Ovary (tissue), 9 donors: ENCODE data around the gene EXOG. TPM values are rescaled to one million over a fixed set of nuclear protein-coding genes. Genes with fewer than 3 reads are reported as not detected.

Experiments used
- DNase-seq, 5 donors: peaks; one replicate each; pipeline ENCODE4 v3.0.0-alpha.2; 2019 to 2020
- H3K27ac ChIP-seq, 2 donors: fragments of 200-600 bp; one replicate each; pipeline versions ENCODE4 v1.5.1 to v1.8.0; 2019 to 2022
- H3K27me3 ChIP-seq: fragments of 200-600 bp; one replicate; pipeline ENCODE4 v1.8.0; 2022
- H3K36me3 ChIP-seq: fragments of 200-600 bp; sonication (generic); one replicate; pipeline ENCODE4 v1.5.1; 2019
- H3K4me1 ChIP-seq: one replicate; pipeline ENCODE4 v1.8.1; 2013; ENCODE audit warnings: mild to moderate bottlenecking, moderate library complexity; ENCODE audit not compliant: insufficient read depth
- H3K4me3 ChIP-seq: fragments of 200-600 bp; sonication (generic); one replicate; pipeline ENCODE4 v1.5.1; 2017
- H3K9me3 ChIP-seq, 2 donors: fragments of 200-600 bp in 1 of 2; sonication (generic) in 1 of 2; one replicate each; pipeline versions ENCODE4 v1.5.1 to v1.8.1; 2013 to 2019; ENCODE audit warnings: mild to moderate bottlenecking in 1 of 2, moderate library complexity in 1 of 2
- EP300 ChIP-seq: sonication (generic); formaldehyde crosslinking; IDR thresholded peaks from one replicate; pipeline ENCODE4 v1.6.1; 2017; ENCODE audit warnings: antibody characterized with exemption
- POLR2A ChIP-seq: fragments of 450-650 bp; IDR thresholded peaks from one replicate; pipeline ENCODE4 v1.6.1; 2017; ENCODE audit warnings: antibody characterized with exemption, mild to moderate bottlenecking, moderate library complexity
- WGBS, 3 donors: extraction: QIAGEN DNeasy Blood & Tissue Kit in 1 of 3; methylation state at CpG; one replicate each; pipeline versions ENCODE4 v1.1.5 to v1.1.7; 2013 to 2017; 5-methylcytosine and 5-hydroxymethylcytosine counted together
- intact Hi-C, 4 donors: fragments of 100-400 bp; cut with DNase I; formaldehyde crosslinking; loops; one replicate each; pipeline versions ENCODE4 v1.11.0 to v1.15.1; 2022 to 2023
- polyA plus RNA-seq, 2 donors: library from polyadenylated mRNA; stranded (reverse); fragments of 200-250 nt in 1 of 2; fragments of 350-450 nt in 1 of 2; fragmentation: Illumina TruSeq in 1 of 2; extraction: RNeasy Lipid Tissue Mini Kit (QIAGEN cat#74804) in 1 of 2; gene quantifications; one replicate each; pipeline ENCODE4 v1.2.3, GENCODE V29; 2013 to 2014
- total RNA-seq, 7 donors: library from RNA; depleted of rRNA in 2 of 7; stranded (reverse); fragments of >200 nt in 2 of 7; fragmentation: NEBNext Ultra II Directional in 3 of 7; extraction: Animal tissue kit (Norgen Biotek cat#: 25700) in 3 of 7; gene quantifications; one replicate each; pipeline versions ENCODE4 v1.1.0 to v1.2.4, GENCODE V29; 2016 to 2023
- TF ChIP-seq, protein P1 (sequence below), 3 donors: fragments of 450-650 bp in 2 of 3; fragments of 200-600 bp in 1 of 3; IDR thresholded peaks; one replicate each; pipeline versions ENCODE4 v1.5.1 to v1.8.0; 2016 to 2022; ENCODE audit warnings: antibody characterized with exemption in 3 of 3, mild to moderate bottlenecking in 1 of 3
- donor health status: DM: no; HTN: no; CAD: no; lungs with moderate emphysema.
- donor health status: DM: no; HTN: no; CAD: no.
- donor health status: Bipolar disorder and iron deficiency.
- donor health status: DM: yes; HTN: yes; CAD: no.
- donor health status: DM: no; HTN: no; CAD: no.
- donor health status: DM: yes; HTN: yes; CAD: no.

The EXOG gene
- total and polyA plus RNA-seq, 9 donors = 5.4 to 14.8 (median 9.0) TPM

DNA sequence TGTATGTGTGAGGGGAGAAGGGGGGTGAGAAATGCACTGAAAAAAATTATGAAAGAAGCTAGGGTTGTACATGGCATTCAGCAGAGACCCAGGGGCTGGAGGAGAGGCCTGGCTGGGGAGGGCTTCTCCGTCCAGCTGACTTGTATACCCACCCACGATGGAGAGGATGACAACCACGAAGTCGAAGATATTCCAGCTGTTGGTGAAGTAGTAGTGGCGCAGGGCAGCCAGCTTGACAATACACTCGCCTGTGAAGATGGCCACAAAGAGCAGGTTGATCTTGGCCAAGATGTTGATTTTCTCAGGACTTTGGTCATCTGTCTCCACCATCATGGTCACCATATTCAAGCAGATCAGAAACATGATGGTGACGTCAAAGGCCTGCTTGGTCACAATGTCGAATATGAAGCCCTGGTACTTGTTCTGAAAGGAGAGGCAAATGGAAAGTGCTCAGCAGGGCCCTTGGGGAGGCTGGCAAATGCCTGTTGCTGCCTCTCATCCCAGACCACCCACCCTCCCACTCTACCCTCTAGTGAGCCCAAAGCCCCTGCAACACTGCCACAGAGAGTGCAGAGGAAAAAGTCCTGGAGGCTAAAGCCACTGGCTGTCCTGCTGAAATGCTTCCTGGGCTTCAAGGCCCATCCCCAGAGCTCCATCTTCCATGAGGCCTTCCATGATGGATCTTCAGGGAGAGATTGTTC lies 58.1 kb downstream of the EXOG start:
- intact Hi-C loops = no loop called here
- no peaks in the 10 kb centered on the region for H3K4me1 ChIP-seq
- H3K27me3 ChIP-seq = no peaks in the 10 kb centered on the region
- WGBS, 3 donors = 89 to 95% (median 94%) methylated on average over 8 of the region's 8 CpGs
- H3K27ac ChIP-seq = no peak overlapping the region
- no peaks in the 10 kb centered on the region for H3K9me3 ChIP-seq
- TF ChIP-seq POLR2A (no peak), EP300 (no peak)
- no peak overlapping the region for H3K4me3 ChIP-seq
- DNase-seq = no peak
- H3K36me3 ChIP-seq = no peaks in the 10 kb centered on the region

DNA sequence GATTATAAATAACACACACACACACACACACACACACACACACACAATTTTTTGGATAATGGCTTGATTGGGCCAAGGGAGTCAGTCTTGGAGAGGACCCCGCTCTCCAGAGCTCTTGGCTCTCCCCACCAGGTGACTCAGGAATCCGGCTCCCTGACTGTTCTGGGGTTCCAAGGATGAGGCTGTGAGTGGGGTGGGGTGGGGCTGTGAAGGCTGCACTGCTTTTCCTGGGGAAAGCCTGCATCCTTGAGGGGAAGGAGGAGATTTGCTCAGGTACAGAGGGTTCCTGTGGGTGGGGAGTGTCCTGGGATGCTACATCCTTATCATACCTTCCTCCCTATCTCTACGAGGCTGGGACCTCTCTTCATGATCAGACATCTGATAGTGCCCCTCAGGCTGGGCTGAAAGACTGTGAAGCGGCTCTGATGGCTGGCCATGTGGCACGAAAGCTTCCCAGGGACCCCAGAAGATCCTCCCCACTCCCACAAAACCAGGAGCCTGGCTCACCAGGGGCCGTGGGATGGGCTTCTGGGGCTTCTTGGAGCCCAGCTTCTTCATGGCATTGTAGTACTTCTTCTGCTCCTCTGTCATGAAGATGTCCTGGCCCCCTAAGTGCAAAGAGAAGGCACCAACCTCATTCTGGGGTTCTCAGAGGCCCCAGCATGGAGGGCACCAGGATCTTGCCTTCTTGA lies 59.2 kb downstream of the EXOG start:
- no peaks in the 10 kb centered on the region for H3K9me3 ChIP-seq
- no peaks in the 10 kb centered on the region for H3K4me1 ChIP-seq
- WGBS, 3 donors = 87 to 91% (median 87%) methylated on average over 6 of the region's 6 CpGs
- no peak overlapping the region for H3K27ac ChIP-seq
- TF ChIP-seq, protein P1, sequence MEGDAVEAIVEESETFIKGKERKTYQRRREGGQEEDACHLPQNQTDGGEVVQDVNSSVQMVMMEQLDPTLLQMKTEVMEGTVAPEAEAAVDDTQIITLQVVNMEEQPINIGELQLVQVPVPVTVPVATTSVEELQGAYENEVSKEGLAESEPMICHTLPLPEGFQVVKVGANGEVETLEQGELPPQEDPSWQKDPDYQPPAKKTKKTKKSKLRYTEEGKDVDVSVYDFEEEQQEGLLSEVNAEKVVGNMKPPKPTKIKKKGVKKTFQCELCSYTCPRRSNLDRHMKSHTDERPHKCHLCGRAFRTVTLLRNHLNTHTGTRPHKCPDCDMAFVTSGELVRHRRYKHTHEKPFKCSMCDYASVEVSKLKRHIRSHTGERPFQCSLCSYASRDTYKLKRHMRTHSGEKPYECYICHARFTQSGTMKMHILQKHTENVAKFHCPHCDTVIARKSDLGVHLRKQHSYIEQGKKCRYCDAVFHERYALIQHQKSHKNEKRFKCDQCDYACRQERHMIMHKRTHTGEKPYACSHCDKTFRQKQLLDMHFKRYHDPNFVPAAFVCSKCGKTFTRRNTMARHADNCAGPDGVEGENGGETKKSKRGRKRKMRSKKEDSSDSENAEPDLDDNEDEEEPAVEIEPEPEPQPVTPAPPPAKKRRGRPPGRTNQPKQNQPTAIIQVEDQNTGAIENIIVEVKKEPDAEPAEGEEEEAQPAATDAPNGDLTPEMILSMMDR (IDR thresholded peaks at IDR 0.05) = no peak
- TF ChIP-seq POLR2A = no peak
- H3K4me3 ChIP-seq = no peak overlapping the region
- H3K36me3 ChIP-seq = no peaks in the 10 kb centered on the region
- no peaks in the 10 kb centered on the region for H3K27me3 ChIP-seq
- DNase-seq = no peak
- intact Hi-C loops = no loop called here

DNA sequence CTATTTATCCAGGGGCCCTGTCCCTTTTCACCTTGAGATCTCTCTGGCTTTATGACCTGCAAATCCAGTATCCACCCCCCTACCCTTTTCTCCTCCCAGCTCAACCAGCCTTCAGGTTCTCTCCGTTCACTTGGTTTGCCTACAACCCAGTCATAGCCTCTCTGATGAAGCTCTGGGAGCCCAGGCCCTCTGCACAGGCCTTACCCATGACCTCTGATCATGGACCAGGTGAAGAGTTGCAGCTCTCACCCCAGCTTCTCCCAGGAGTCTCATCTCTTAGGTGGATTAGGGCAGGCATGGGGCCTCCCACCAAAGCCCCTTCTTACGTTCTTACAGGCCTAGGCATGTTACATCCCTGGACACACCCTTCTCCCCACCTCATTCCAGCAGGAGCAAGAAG lies 59.8 kb downstream of the EXOG start:
- 94 to 100% (median 97%) methylated on average over 2 of the region's 2 CpGs for WGBS, 3 donors
- no peaks in the 10 kb centered on the region for H3K27me3 ChIP-seq
- TF ChIP-seq, protein P1 (IDR thresholded peaks at IDR 0.05) = no peak
- TF ChIP-seq EP300 (no peak), POLR2A (no peak)
- H3K9me3 ChIP-seq = no peaks in the 10 kb centered on the region
- DNase-seq = no peak
- intact Hi-C loops = no loop called here
- H3K36me3 ChIP-seq = no peaks in the 10 kb centered on the region
- no peak overlapping the region for H3K27ac ChIP-seq
- no peak overlapping the region for H3K4me3 ChIP-seq
- H3K4me1 ChIP-seq = no peaks in the 10 kb centered on the region

DNA sequence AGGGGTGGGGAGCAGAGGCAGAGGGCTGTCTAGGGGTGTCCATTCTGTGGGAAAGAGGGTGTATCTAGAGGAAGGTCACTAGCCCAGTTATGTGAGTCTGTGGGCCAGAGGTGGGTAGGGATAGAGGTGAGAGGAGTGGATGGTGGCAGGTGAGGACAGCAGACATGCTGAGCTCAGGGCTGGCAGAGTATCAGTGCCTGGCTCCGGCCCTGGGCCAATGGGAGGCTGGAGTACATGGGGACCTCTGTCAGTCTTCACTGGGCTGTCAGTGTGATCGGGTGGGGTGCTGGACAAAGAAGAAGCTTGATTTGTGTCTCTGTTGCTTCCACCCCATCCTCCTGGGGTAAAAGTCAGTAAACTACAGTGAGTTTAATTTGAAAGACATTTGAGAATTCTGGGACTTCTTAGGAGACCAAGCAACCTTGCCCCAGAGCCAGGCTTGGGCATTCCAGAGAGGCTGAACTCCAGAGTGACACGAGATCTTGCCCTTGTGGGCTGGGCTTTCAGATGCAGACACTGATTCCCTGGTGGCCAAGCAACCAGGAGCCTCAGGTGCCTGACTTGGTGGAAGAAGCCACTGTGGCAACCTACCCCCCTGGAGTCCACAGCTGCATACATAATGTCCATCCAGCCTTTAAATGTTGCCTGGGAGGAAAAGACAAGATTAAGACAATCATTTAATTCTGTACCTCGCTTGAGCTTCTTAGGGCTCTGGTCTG lies 60.7 kb downstream of the EXOG start:
- WGBS, 3 donors = 62 to 90% (median 89%) methylated on average over 4 of the region's 4 CpGs
- Histone ChIP-seq H3K4me1 (no peaks in the 10 kb centered on the region), H3K4me3 (no peak overlapping the region), H3K36me3 (no peaks in the 10 kb centered on the region), H3K27ac (no peak overlapping the region), H3K9me3 (no peaks in the 10 kb centered on the region), H3K27me3 (no peaks in the 10 kb centered on the region)
- DNase-seq = no peak
- intact Hi-C loops = no loop called here
- TF ChIP-seq, protein P1 (IDR thresholded peaks at IDR 0.05) = no peak
- no peak for TF ChIP-seq EP300

DNA sequence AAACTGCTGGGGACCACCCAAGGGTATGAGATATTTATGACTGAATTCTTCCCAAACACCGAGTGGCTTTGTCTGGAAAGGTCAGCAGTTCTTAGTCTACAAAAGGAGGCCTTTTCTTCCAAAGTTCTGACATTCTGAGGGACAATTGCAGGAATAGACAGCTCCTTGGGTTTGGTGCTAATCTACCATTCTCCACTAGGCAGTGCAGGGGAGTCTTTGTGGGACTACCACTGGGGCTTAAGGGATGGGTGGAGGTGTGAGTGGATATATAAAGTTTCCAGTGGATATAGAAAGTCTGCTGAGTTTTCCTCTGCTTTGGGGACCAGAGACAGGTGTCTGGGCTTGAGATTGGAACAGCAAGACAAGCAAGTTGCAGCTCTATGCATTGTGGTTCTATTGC lies 62.7 kb downstream of the EXOG start:
- no peak overlapping the region for H3K4me3 ChIP-seq
- no peak overlapping the region for H3K27ac ChIP-seq
- no peaks in the 10 kb centered on the region for H3K27me3 ChIP-seq
- H3K9me3 ChIP-seq = no peaks in the 10 kb centered on the region
- DNase-seq = no peak
- intact Hi-C loops = no loop called here
- no peaks in the 10 kb centered on the region for H3K36me3 ChIP-seq
- WGBS, 3 donors = 40 to 63% (median 46%) methylated on average over 1 of the region's 1 CpG
- H3K4me1 ChIP-seq = no peaks in the 10 kb centered on the region
- TF ChIP-seq, protein P1 (IDR thresholded peaks at IDR 0.05) = no peak
- TF ChIP-seq EP300 (no peak), POLR2A (no peak)
